ENCODE measurements around the gene LYRM7.

GRCh38 chr5:131186561-131187256 is 16.0 kb downstream of the LYRM7 start:
- TF ChIP-seq CTCF (IDR thresholded peaks at IDR 0.05) (no peak), POLR2A (IDR thresholded peaks at IDR 0.05) (no peak)

Data from Peyer's patch (tissue), 4 donors.